Ishikawa (cell line): Measurements from ENCODE around the gene FBXL22.

Experiments
- EP300 ChIP-seq: IDR thresholded peaks from 2 replicates; pipeline ENCODE4 v1.6.1; 2012; ENCODE audit warnings: borderline replicate concordance
- FOXM1 ChIP-seq: IDR thresholded peaks from 2 replicates; pipeline ENCODE4 v1.6.1; 2012; ENCODE audit warnings: low read depth, borderline replicate concordance
- REST ChIP-seq: IDR thresholded peaks from 2 replicates; pipeline ENCODE4 v1.6.1; 2012; ENCODE audit warnings: low read depth, mild to moderate bottlenecking
- TAF1 ChIP-seq: IDR thresholded peaks from 2 replicates; pipeline ENCODE4 v1.6.1; 2012; ENCODE audit warnings: low read depth, mild to moderate bottlenecking
- YY1 ChIP-seq: IDR thresholded peaks from 2 replicates; pipeline ENCODE4 v1.6.1; 2012; ENCODE audit warnings: low read depth

GRCh38 chr15:63556736-63557135 is 40.5 kb upstream of the FBXL22 start:
- TF ChIP-seq TAF1 (no peak), YY1 (no peak), EP300 (no peak), FOXM1 (no peak), REST (no peak)
